HUES64 (cell line): ENCODE measurements around the gene EIF4B.

ENCODE experiments used
- H3K27ac ChIP-seq: 2 replicates; pipeline ENCODE4 v1.7.0; 2013; ENCODE audit warnings: low read depth, low read length, inconsistent platforms
- H3K27me3 ChIP-seq: 2 replicates; pipeline ENCODE4 v1.6.1; 2013; ENCODE audit warnings: mild to moderate bottlenecking, low read length; ENCODE audit not compliant: insufficient read depth
- H3K36me3 ChIP-seq: 2 replicates; pipeline ENCODE4 v1.6.1; 2013; ENCODE audit warnings: mild to moderate bottlenecking, low read length; ENCODE audit not compliant: insufficient read depth
- H3K4me1 ChIP-seq: 2 replicates; pipeline ENCODE4 v1.6.1; 2013; ENCODE audit warnings: mild to moderate bottlenecking, low read length, moderate library complexity; ENCODE audit not compliant: insufficient read depth
- H3K4me3 ChIP-seq: 2 replicates; pipeline ENCODE4 v1.5.1; 2013; ENCODE audit warnings: mild to moderate bottlenecking, low read length, moderate library complexity
- H3K9ac ChIP-seq: 2 replicates; pipeline ENCODE4 v1.6.1; 2013; ENCODE audit warnings: mild to moderate bottlenecking, low read depth, low read length
- H3K9me3 ChIP-seq: 2 replicates; pipeline ENCODE4 v1.6.1; 2013; ENCODE audit warnings: low read depth, low read length; ENCODE audit not compliant: insufficient read depth
- WGBS: fragments of 150-250, 120-280 bp; methylation state at CpG from one replicate; pipeline ENCODE4 v1.1.7; 2013; ENCODE audit warnings: missing lambda C conversion rate; 5-methylcytosine and 5-hydroxymethylcytosine counted together

EIF4B gene

GRCh38 chr12:53067074-53067992, 61.1 kb downstream of the EIF4B start:
- Histone ChIP-seq H3K9ac (no peak overlapping the region), H3K9me3 (no peaks in the 10 kb centered on the region), H3K27ac (no peak overlapping the region), H3K36me3 (no peaks in the 10 kb centered on the region), H3K27me3 (no peaks in the 10 kb centered on the region), H3K4me1 (peaks cover 18% of the 10 kb centered on the region), H3K4me3 (no peak overlapping the region)
- WGBS: 73% methylated on average over 7 of the region's 7 CpGs

GRCh38 chr12:53067993-53068770, 61.9 kb downstream of the EIF4B start:
- H3K27ac ChIP-seq: no peak overlapping the region
- H3K9ac ChIP-seq: no peak overlapping the region
- 84% methylated on average over 12 of the region's 13 CpGs for WGBS
- no peaks in the 10 kb centered on the region for H3K36me3 ChIP-seq
- H3K9me3 ChIP-seq: no peaks in the 10 kb centered on the region
- H3K4me3 ChIP-seq: no peak overlapping the region
- peaks cover 21% of the 10 kb centered on the region for H3K4me1 ChIP-seq
- no peaks in the 10 kb centered on the region for H3K27me3 ChIP-seq

- H3K27me3 ChIP-seq: no peaks in the 10 kb centered on the region
- H3K4me1 ChIP-seq: peaks cover 21% of the 10 kb centered on the region
- peaks cover 2% of the 10 kb centered on the region; the same call in 1 of the 2 replicates for H3K36me3 ChIP-seq
- no peak overlapping the region for H3K27ac ChIP-seq
- no peak overlapping the region for H3K4me3 ChIP-seq
- WGBS: 75% methylated on average over 14 of the region's 15 CpGs
- no peaks in the 10 kb centered on the region for H3K9me3 ChIP-seq
- H3K9ac ChIP-seq: no peak overlapping the region
Measured at GRCh38 chr12:53068811-53069585, 62.7 kb downstream of the EIF4B start.

- Histone ChIP-seq H3K4me1 (peaks cover 21% of the 10 kb centered on the region), H3K36me3 (peaks cover 6% of the 10 kb centered on the region; the same call in 1 of the 2 replicates)
- WGBS: 79% methylated on average over 11 of the region's 12 CpGs
Measured at GRCh38 chr12:53069621-53070410, 63.6 kb downstream of the EIF4B start.

GRCh38 chr12:53070877-53071492, 64.7 kb downstream of the EIF4B start:
- 86% methylated on average over 5 of the region's 7 CpGs for WGBS
- H3K4me1 ChIP-seq: peaks cover 21% of the 10 kb centered on the region
- no peaks in the 10 kb centered on the region for H3K27me3 ChIP-seq
- H3K9me3 ChIP-seq: no peaks in the 10 kb centered on the region
- no peak overlapping the region for H3K4me3 ChIP-seq
- no peak overlapping the region for H3K27ac ChIP-seq
- no peak overlapping the region for H3K9ac ChIP-seq
- H3K36me3 ChIP-seq: peaks cover 10% of the 10 kb centered on the region; the same call in 1 of the 2 replicates

More at GRCh38 chr12:53069621-53070410, 63.6 kb downstream of the EIF4B start:
- Histone ChIP-seq H3K27me3 (no peaks in the 10 kb centered on the region), H3K27ac (no peak overlapping the region), H3K9ac (no peak overlapping the region), H3K4me3 (no peak overlapping the region), H3K9me3 (no peaks in the 10 kb centered on the region)

GRCh38 chr12:53071591-53072551, 65.6 kb downstream of the EIF4B start:
- Histone ChIP-seq H3K9ac (no peak overlapping the region), H3K36me3 (peaks cover 12% of the 10 kb centered on the region; the same call in 1 of the 2 replicates), H3K9me3 (no peaks in the 10 kb centered on the region), H3K4me1 (peaks cover 21% of the 10 kb centered on the region), H3K27me3 (no peaks in the 10 kb centered on the region), H3K4me3 (no peak overlapping the region), H3K27ac (no peak overlapping the region; the same call in 1 of the 2 replicates)
- WGBS: 46% methylated on average over 11 of the region's 11 CpGs

- Histone ChIP-seq H3K27ac (no peak overlapping the region), H3K4me1 (peaks cover 20% of the 10 kb centered on the region), H3K36me3 (peaks cover 12% of the 10 kb centered on the region; the same call in 1 of the 2 replicates), H3K9me3 (no peaks in the 10 kb centered on the region), H3K4me3 (no peak overlapping the region), H3K9ac (no peak overlapping the region), H3K27me3 (no peaks in the 10 kb centered on the region)
- WGBS: 97% methylated on average over 6 of the region's 6 CpGs
Measured at GRCh38 chr12:53073881-53074280, 67.6 kb downstream of the EIF4B start.

- WGBS: 91% methylated on average over 11 of the region's 11 CpGs
- peaks cover 12% of the 10 kb centered on the region; the same call in 1 of the 2 replicates for H3K36me3 ChIP-seq
Measured at GRCh38 chr12:53074283-53074998, 68.2 kb downstream of the EIF4B start.

GRCh38 chr12:53074999-53075370, 68.7 kb downstream of the EIF4B start:
- WGBS: 80% methylated on average over 3 of the region's 3 CpGs
- Histone ChIP-seq H3K4me3 (no peak overlapping the region), H3K27me3 (no peaks in the 10 kb centered on the region), H3K9me3 (no peaks in the 10 kb centered on the region), H3K27ac (no peak overlapping the region), H3K4me1 (peaks cover 14% of the 10 kb centered on the region), H3K36me3 (peaks cover 12% of the 10 kb centered on the region; the same call in 1 of the 2 replicates), H3K9ac (no peak overlapping the region)

More at GRCh38 chr12:53074283-53074998, 68.2 kb downstream of the EIF4B start:
- Histone ChIP-seq H3K4me1 (peaks cover 14% of the 10 kb centered on the region), H3K27ac (no peak overlapping the region), H3K4me3 (no peak overlapping the region), H3K9ac (no peak overlapping the region), H3K9me3 (no peaks in the 10 kb centered on the region), H3K27me3 (no peaks in the 10 kb centered on the region)
